ENCODE measurements around the gene EMILIN3.

Gene EMILIN3

GRCh38 chr20:41391587-41392001 lies 25.0 kb upstream of the EMILIN3 start:
- DNase-seq, result no peak

- DNase-seq, result no peak
Measured at GRCh38 chr20:41390889-41391288, 24.3 kb upstream of the EMILIN3 start.

GRCh38 chr20:41387444-41387851 lies 20.8 kb upstream of the EMILIN3 start:
- DNase-seq, result no peak

GRCh38 chr20:41386502-41387427 lies 20.1 kb upstream of the EMILIN3 start:
- DNase-seq, result no peak

GRCh38 chr20:41382791-41383305 lies 16.2 kb upstream of the EMILIN3 start:
- no peak for DNase-seq

- no peak for DNase-seq
Measured at GRCh38 chr20:41380551-41381193, 14.1 kb upstream of the EMILIN3 start.

GRCh38 chr20:41379551-41379950 lies 12.9 kb upstream of the EMILIN3 start:
- no peak for DNase-seq

- no peak for DNase-seq
Measured at GRCh38 chr20:41377275-41377674, 10.7 kb upstream of the EMILIN3 start.

- DNase-seq, result no peak
Measured at GRCh38 chr20:41376349-41376748, 9.7 kb upstream of the EMILIN3 start.

- DNase-seq, result no peak
Measured at GRCh38 chr20:41375846-41376245, 9.2 kb upstream of the EMILIN3 start.

GRCh38 chr20:41373931-41374920 lies 7.6 kb upstream of the EMILIN3 start:
- no peak for DNase-seq

- no peak for DNase-seq
Measured at GRCh38 chr20:41373251-41373783, 6.7 kb upstream of the EMILIN3 start.

- DNase-seq, result no peak
Measured at GRCh38 chr20:41371371-41371770, 4.8 kb upstream of the EMILIN3 start.

GRCh38 chr20:41370176-41370575 lies 3.6 kb upstream of the EMILIN3 start:
- no peak for DNase-seq

- no peak for DNase-seq
Measured at GRCh38 chr20:41369673-41370072, 3.1 kb upstream of the EMILIN3 start.

GRCh38 chr20:41367956-41368355 lies 1.3 kb upstream of the EMILIN3 start:
- no peak for DNase-seq

- DNase-seq, result no peak
Measured at GRCh38 chr20:41367393-41367695, 726 bp upstream of the EMILIN3 start.

GRCh38 chr20:41365777-41366545 lies 657 bp downstream of the EMILIN3 start:
- DNase-seq, result no peak

GRCh38 chr20:41364967-41365765 lies 1.5 kb downstream of the EMILIN3 start:
- no peak for DNase-seq

- no peak for DNase-seq
Measured at GRCh38 chr20:41364236-41364855, 2.3 kb downstream of the EMILIN3 start.

GRCh38 chr20:41363601-41364000 lies 3.0 kb downstream of the EMILIN3 start:
- no peak for DNase-seq
